K562 (cell line): ENCODE results near the gene DNMBP. TPM values are rescaled to one million over a fixed set of nuclear protein-coding genes. Genes with fewer than 3 reads are reported as not detected.

Experiments used
- CCAR2 ChIP-seq: fragments of 200-400 bp; formaldehyde crosslinking; IDR thresholded peaks from 2 replicates; pipeline ENCODE4 v1.6.1; 2017; ENCODE audit warnings: mild to moderate bottlenecking, low read depth, low read length
- CXXC5 ChIP-seq: fragments of 250-450 bp; sonication (Bioruptor Pico); IDR thresholded peaks from 2 replicates; pipeline ENCODE4 v1.8.0; 2022; ENCODE audit warnings: inconsistent platforms, mild to moderate bottlenecking, moderate library complexity
- HMGN3 ChIP-seq: IDR thresholded peaks from 2 replicates; pipeline ENCODE4 v1.6.1; 2011; ENCODE audit warnings: borderline replicate concordance, low read depth, mild to moderate bottlenecking, mixed read lengths, low read length; ENCODE audit not compliant: insufficient read length; ENCODE audit errors: extremely low read depth
- JUND ChIP-seq, 2 experiments: IDR thresholded peaks; 2 replicates in 1 of 2; 3 replicates in 1 of 2; pipeline ENCODE4 v1.6.1; 2011; ENCODE audit warnings: borderline replicate concordance in 2 of 2, low read depth in 2 of 2, low read length in 2 of 2, improper control_type of control experiment in 1 of 2, missing biosample characterization in 1 of 2, missing genetic modification characterization in 1 of 2, missing genetic modification reagents in 1 of 2
- MAFG ChIP-seq: fragments of 450-650 bp; conservative IDR thresholded peaks from 2 replicates; pipeline ENCODE4 v1.6.1; 2016; ENCODE audit warnings: missing genetic modification characterization, missing compliant biosample characterization
- NCOA4 ChIP-seq: fragments of 450-650 bp; IDR thresholded peaks from 2 replicates; pipeline ENCODE4 v1.6.1; 2018; ENCODE audit warnings: mild to moderate bottlenecking; ENCODE audit not compliant: partially characterized antibody
- NFXL1 ChIP-seq: fragments of 450-650 bp; formaldehyde crosslinking; IDR thresholded peaks from 2 replicates; pipeline ENCODE4 v1.4.0; 2021; ENCODE audit warnings: mild to moderate bottlenecking
- NR3C1 ChIP-seq: sonication (generic); formaldehyde crosslinking; IDR thresholded peaks from 2 replicates; pipeline ENCODE4 v1.8.1; 2022; ENCODE audit warnings: missing genetic modification reagents
- PPARD ChIP-seq: fragments of 250-450 bp; sonication (Bioruptor Pico); IDR thresholded peaks from 2 replicates; pipeline ENCODE4 v1.8.0; 2022; ENCODE audit warnings: inconsistent platforms, mild to moderate bottlenecking, moderate library complexity
- SIN3A ChIP-seq, 2 experiments: fragments of 150-350 bp in 1 of 2; IDR thresholded peaks; 2 replicates each; pipeline ENCODE4 v1.6.1; 2011 to 2016; ENCODE audit warnings: borderline replicate concordance in 2 of 2, low read depth in 2 of 2, low read length in 2 of 2, mild to moderate bottlenecking in 2 of 2, moderate library complexity in 2 of 2; ENCODE audit not compliant: control insufficient read depth in 1 of 2
- TARDBP ChIP-seq: fragments of 450-650 bp; IDR thresholded peaks from 2 replicates; pipeline ENCODE4 v1.6.1; 2016
- ZNF696 ChIP-seq: fragments of 250-450 bp; sonication (Bioruptor Pico); conservative IDR thresholded peaks from 2 replicates; pipeline ENCODE4 v1.4.0; 2020; ENCODE audit warnings: mild to moderate bottlenecking, moderate library complexity
- ZNF699 ChIP-seq: fragments of 250-450 bp; sonication (Bioruptor Pico); IDR thresholded peaks from 2 replicates; pipeline ENCODE4 v1.8.0; 2021; ENCODE audit warnings: mild to moderate bottlenecking, moderate library complexity; ENCODE audit not compliant: insufficient replicate concordance
- ZNF780A ChIP-seq: fragments of 250-450 bp; sonication (Bioruptor Pico); IDR thresholded peaks from 2 replicates; pipeline ENCODE4 v1.5.0; 2021; ENCODE audit warnings: mild to moderate bottlenecking
- ZSCAN32 ChIP-seq: fragments of 450-650 bp; formaldehyde crosslinking; IDR thresholded peaks from 2 replicates; pipeline ENCODE4 v1.4.0; 2020; ENCODE audit warnings: mild to moderate bottlenecking, moderate library complexity
- polyA plus RNA-seq, 8 experiments: library from polyadenylated mRNA; depleted of rRNA in 4 of 8; stranded (reverse) in 5 of 8; unstranded in 3 of 8; fragments of >200 nt; fragmentation: Nextera tagmentation in 2 of 8; fragmentation: Illumina TruSeq in 1 of 8; extraction: Ambion mirVana in 2 of 8; extraction: Trizol in 1 of 8; gene quantifications; 2 replicates each; pipeline versions ENCODE4 v1.2.1 to v1.2.3, GENCODE V29; 2011 to 2014; ENCODE audit warnings: inconsistent platforms in 1 of 8, missing spikeins in 1 of 8
- total RNA-seq, 7 experiments: library from RNA; depleted of rRNA in 6 of 7; stranded (reverse); fragments of >200 nt in 6 of 7; fragmentation: Illumina TruSeq in 2 of 7; extraction: Trizol in 2 of 7; gene quantifications; 2 replicates each; pipeline versions ENCODE4 v1.2.1 to v1.2.3, GENCODE V29; 2011 to 2021; ENCODE audit warnings: low replicate concordance in 1 of 7
- TF ChIP-seq, protein P1 (sequence below): fragments of 250-450 bp; sonication (Bioruptor Pico); IDR thresholded peaks from 2 replicates; pipeline ENCODE4 v1.8.0; 2021; ENCODE audit warnings: mild to moderate bottlenecking, moderate library complexity
- TF ChIP-seq, protein P2 (sequence below): fragments of 250-450 bp; sonication (Bioruptor Pico); IDR thresholded peaks from 2 replicates; pipeline ENCODE4 v1.8.0; 2021; ENCODE audit warnings: moderate library complexity, mild to moderate bottlenecking, inconsistent platforms
- TF ChIP-seq, protein P3 (sequence below): fragments of 250-450 bp; sonication (Bioruptor Pico); IDR thresholded peaks from 2 replicates; pipeline ENCODE4 v1.8.0; 2022; ENCODE audit warnings: inconsistent platforms
- TF ChIP-seq, protein P4 (sequence below), 2 experiments: IDR thresholded peaks; 2 replicates each; pipeline ENCODE4 v1.6.1; 2012; ENCODE audit warnings: improper control_type of control experiment in 2 of 2, low read depth in 2 of 2, low read length in 2 of 2, borderline replicate concordance in 1 of 2

The DNMBP gene
- total and polyA plus RNA-seq, 9 of the 15 experiments (the other 6 are each of a cell fraction or from before 2014, with no cell fraction given) = 0.83 to 3.7 (median 2.2) TPM

DNA sequence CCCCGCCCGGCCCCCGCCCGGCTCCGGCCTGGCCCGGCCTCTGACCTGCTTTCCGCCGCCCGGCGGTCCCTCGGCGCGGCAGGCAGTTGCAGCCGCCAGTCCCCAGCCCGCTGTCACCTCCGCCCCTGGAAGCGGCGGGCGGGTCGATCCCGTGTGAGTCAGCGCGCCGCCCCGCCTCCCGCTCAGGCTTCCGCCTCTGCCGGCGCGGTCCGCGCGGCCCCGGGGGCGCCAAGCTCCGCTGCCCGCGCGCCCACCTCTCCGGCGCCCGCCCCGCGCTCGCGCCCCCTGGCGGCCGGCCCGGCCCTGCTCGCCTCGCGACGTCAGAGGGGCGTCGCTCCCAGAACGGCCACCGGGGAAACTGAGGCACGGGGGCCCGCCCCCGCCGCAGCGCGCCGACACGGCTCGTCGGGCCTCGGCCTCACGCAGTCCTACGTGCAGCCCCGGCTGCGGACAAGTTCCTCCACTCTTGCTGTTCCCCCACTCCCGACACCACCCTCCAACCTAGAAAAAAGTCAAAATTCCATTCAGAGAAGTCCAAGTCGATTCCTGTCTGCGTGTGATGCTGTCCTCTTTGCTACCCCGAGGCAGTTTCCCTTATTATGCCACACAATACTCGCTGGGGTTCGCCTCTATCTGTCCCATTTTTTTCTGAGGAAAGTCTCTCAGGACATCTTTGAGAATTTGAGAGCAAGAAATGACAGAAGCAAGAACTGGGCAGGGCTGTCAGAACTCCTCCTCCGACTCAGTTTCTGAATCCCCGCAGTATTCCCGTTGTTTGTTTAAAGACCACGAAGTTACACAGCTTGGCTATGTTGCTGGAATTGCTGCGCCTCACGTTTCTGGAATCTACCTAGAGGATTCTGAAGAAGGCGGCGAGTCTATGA is at the start of gene DNMBP (continued):
- TF ChIP-seq, protein P1, sequence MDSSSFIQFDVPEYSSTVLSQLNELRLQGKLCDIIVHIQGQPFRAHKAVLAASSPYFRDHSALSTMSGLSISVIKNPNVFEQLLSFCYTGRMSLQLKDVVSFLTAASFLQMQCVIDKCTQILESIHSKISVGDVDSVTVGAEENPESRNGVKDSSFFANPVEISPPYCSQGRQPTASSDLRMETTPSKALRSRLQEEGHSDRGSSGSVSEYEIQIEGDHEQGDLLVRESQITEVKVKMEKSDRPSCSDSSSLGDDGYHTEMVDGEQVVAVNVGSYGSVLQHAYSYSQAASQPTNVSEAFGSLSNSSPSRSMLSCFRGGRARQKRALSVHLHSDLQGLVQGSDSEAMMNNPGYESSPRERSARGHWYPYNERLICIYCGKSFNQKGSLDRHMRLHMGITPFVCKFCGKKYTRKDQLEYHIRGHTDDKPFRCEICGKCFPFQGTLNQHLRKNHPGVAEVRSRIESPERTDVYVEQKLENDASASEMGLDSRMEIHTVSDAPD = no peak
- TF ChIP-seq ZNF699 = no peak
- TF ChIP-seq NR3C1 (CRISPR knock-in tag) = no peak
- TF ChIP-seq HMGN3 = peak; percentile 55
- TF ChIP-seq MAFG (tag) = no peak
- TF ChIP-seq, protein P2, sequence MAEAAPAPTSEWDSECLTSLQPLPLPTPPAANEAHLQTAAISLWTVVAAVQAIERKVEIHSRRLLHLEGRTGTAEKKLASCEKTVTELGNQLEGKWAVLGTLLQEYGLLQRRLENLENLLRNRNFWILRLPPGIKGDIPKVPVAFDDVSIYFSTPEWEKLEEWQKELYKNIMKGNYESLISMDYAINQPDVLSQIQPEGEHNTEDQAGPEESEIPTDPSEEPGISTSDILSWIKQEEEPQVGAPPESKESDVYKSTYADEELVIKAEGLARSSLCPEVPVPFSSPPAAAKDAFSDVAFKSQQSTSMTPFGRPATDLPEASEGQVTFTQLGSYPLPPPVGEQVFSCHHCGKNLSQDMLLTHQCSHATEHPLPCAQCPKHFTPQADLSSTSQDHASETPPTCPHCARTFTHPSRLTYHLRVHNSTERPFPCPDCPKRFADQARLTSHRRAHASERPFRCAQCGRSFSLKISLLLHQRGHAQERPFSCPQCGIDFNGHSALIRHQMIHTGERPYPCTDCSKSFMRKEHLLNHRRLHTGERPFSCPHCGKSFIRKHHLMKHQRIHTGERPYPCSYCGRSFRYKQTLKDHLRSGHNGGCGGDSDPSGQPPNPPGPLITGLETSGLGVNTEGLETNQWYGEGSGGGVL (CRISPR knock-in tag) = no peak
- TF ChIP-seq ZNF696 = no peak
- TF ChIP-seq CCAR2 = no peak
- no peak for TF ChIP-seq NFXL1 (CRISPR knock-in tag)
- no peak for TF ChIP-seq ZNF780A (CRISPR knock-in tag)
- no peak for TF ChIP-seq TARDBP
- peak; percentile 71 for TF ChIP-seq JUND (IDR thresholded peaks at IDR 0.05; ENCODE audit: borderline replicate concordance, low read depth, low read length)
- TF ChIP-seq JUND (tag; IDR thresholded peaks at IDR 0.05; ENCODE audit: borderline replicate concordance, low read depth, low read length) = no peak; the same call in 2 of the 3 replicates
- peak; percentile 86 for TF ChIP-seq CXXC5 (CRISPR knock-in tag)
- TF ChIP-seq ZSCAN32 (CRISPR knock-in tag) = no peak
- no peak for TF ChIP-seq NCOA4
- TF ChIP-seq PPARD = no peak
- TF ChIP-seq, protein P3, sequence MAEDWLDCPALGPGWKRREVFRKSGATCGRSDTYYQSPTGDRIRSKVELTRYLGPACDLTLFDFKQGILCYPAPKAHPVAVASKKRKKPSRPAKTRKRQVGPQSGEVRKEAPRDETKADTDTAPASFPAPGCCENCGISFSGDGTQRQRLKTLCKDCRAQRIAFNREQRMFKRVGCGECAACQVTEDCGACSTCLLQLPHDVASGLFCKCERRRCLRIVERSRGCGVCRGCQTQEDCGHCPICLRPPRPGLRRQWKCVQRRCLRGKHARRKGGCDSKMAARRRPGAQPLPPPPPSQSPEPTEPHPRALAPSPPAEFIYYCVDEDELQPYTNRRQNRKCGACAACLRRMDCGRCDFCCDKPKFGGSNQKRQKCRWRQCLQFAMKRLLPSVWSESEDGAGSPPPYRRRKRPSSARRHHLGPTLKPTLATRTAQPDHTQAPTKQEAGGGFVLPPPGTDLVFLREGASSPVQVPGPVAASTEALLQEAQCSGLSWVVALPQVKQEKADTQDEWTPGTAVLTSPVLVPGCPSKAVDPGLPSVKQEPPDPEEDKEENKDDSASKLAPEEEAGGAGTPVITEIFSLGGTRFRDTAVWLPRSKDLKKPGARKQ (CRISPR knock-in tag) = no peak
- TF ChIP-seq, protein P4, sequence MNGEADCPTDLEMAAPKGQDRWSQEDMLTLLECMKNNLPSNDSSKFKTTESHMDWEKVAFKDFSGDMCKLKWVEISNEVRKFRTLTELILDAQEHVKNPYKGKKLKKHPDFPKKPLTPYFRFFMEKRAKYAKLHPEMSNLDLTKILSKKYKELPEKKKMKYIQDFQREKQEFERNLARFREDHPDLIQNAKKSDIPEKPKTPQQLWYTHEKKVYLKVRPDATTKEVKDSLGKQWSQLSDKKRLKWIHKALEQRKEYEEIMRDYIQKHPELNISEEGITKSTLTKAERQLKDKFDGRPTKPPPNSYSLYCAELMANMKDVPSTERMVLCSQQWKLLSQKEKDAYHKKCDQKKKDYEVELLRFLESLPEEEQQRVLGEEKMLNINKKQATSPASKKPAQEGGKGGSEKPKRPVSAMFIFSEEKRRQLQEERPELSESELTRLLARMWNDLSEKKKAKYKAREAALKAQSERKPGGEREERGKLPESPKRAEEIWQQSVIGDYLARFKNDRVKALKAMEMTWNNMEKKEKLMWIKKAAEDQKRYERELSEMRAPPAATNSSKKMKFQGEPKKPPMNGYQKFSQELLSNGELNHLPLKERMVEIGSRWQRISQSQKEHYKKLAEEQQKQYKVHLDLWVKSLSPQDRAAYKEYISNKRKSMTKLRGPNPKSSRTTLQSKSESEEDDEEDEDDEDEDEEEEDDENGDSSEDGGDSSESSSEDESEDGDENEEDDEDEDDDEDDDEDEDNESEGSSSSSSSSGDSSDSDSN (IDR thresholded peaks at IDR 0.05; ENCODE audit: borderline replicate concordance in 1 of 2, low read depth in 2 of 2, low read length in 2 of 2) = 0 out of 4 replicates have a peak, but pooled peaks of 1 of the 2 experiments have one; percentile 40
- TF ChIP-seq SIN3A (IDR thresholded peaks at IDR 0.05; ENCODE audit: borderline replicate concordance in 2 of 2, control insufficient read depth in 1 of 2, low read depth in 2 of 2, low read length in 2 of 2) = no peak
